Panc1 (cell line): Measurements from ENCODE around the gene OR8K5.

ENCODE experiments used
- CTCF ChIP-seq: fragments of 450-650 bp; IDR thresholded peaks from 2 replicates; pipeline ENCODE4 v1.5.1; 2017; ENCODE audit warnings: mild to moderate bottlenecking
- POLR2AphosphoS5 ChIP-seq: IDR thresholded peaks from 2 replicates; pipeline ENCODE4 v1.6.1; 2012; ENCODE audit warnings: mild to moderate bottlenecking, low read depth, low read length, moderate library complexity
- REST ChIP-seq, 2 experiments: IDR thresholded peaks; 2 replicates each; pipeline ENCODE4 v1.6.1; 2011 to 2012; ENCODE audit warnings: low read depth in 2 of 2, control low read depth in 1 of 2, low read length in 1 of 2, mild to moderate bottlenecking in 1 of 2, moderate library complexity in 1 of 2; ENCODE audit not compliant: insufficient read depth in 1 of 2
- SIN3A ChIP-seq: IDR thresholded peaks from 2 replicates; pipeline ENCODE4 v1.6.1; 2012; ENCODE audit warnings: low read depth, mild to moderate bottlenecking, low read length, moderate library complexity, borderline replicate concordance; ENCODE audit not compliant: insufficient read depth
- TCF7L2 ChIP-seq: IDR thresholded peaks from 2 replicates; pipeline ENCODE4 v1.6.1; 2011; ENCODE audit warnings: mild to moderate bottlenecking, low read depth, low read length, inconsistent platforms

- TF ChIP-seq REST (IDR thresholded peaks at IDR 0.05; ENCODE audit: insufficient read depth in 1 of 2, low read depth in 2 of 2, low read length in 1 of 2) (no peak), CTCF (no peak), TCF7L2 (no peak), SIN3A (no peak), POLR2AphosphoS5 (no peak)
These were observed 28.5 kb upstream of the OR8K5 start for GRCh38 chr11:56188602-56189001.
